ENCODE data around the gene DGKG. TPM values are rescaled to one million over a fixed set of nuclear protein-coding genes. Genes with fewer than 3 reads are reported as not detected.

Gene DGKG
- total and polyA plus RNA-seq, 10 of the 15 experiments (the other 5 are each of a cell fraction or from before 2014, with no cell fraction given) = 0.39 to 6.2 (median 4.7) TPM

DNA sequence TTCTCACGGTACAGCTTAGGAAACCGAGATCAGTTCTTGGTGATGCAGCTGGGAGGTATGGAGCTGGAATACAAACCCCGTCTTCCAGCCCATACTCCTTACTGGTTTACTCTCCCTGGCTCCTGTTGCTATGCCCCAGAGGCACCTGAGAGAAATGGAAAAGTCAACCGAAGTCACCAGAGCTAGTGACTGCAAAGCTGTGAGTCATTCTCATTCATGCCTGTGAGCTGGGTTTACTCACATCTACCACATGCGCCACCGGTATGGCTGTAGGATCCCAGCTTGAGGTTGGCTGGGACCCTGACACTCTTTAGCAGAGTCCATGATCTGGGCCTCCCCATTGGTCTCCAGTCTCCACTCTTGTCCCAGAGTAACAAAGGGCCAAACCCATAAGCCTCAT is 141.7 kb downstream of the DGKG start:
- CTCF ChIA-PET = interaction anchor here (0.9 to 2.4 kb wide), 6 partner anchors 17 to 277 kb away, joined by 3 to 10 read pairs (median 4); no protein-coding TSS in a partner anchor
- DNase-seq (ENCODE audit: low read depth, low spot score) (no peak), FAIRE-seq (no peak)
- TF ChIP-seq, protein P1, sequence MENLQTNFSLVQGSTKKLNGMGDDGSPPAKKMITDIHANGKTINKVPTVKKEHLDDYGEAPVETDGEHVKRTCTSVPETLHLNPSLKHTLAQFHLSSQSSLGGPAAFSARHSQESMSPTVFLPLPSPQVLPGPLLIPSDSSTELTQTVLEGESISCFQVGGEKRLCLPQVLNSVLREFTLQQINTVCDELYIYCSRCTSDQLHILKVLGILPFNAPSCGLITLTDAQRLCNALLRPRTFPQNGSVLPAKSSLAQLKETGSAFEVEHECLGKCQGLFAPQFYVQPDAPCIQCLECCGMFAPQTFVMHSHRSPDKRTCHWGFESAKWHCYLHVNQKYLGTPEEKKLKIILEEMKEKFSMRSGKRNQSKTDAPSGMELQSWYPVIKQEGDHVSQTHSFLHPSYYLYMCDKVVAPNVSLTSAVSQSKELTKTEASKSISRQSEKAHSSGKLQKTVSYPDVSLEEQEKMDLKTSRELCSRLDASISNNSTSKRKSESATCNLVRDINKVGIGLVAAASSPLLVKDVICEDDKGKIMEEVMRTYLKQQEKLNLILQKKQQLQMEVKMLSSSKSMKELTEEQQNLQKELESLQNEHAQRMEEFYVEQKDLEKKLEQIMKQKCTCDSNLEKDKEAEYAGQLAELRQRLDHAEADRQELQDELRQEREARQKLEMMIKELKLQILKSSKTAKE (IDR thresholded peaks at IDR 0.05; ENCODE audit: low read depth, poor library complexity, severe bottlenecking) = no peak
- TF ChIP-seq NBN (IDR thresholded peaks at IDR 0.05) = no peak
- TF ChIP-seq E2F4 (IDR thresholded peaks at IDR 0.05; ENCODE audit: low read depth, low read length) = no peak
- TF ChIP-seq CEBPB (IDR thresholded peaks at IDR 0.05; ENCODE audit: borderline replicate concordance in 1 of 2, low read depth in 2 of 2, low read length in 2 of 2) = no peak
- TF ChIP-seq TBL1XR1 (IDR thresholded peaks at IDR 0.05; ENCODE audit: low read depth, low read length) = no peak
- no peak for TF ChIP-seq STAT3 (IDR thresholded peaks at IDR 0.05; ENCODE audit: low read depth, low read length)
- TF ChIP-seq BCL3 (IDR thresholded peaks at IDR 0.05; ENCODE audit: borderline replicate concordance, insufficient read depth, low read depth, low read length, poor library complexity, severe bottlenecking) = no peak
- no peak for TF ChIP-seq ZNF24 (IDR thresholded peaks at IDR 0.05)
- TF ChIP-seq CTCF (IDR thresholded peaks at IDR 0.05 in 2 of 3, conservative IDR thresholded peaks at IDR 0.05 in 1 of 3; ENCODE audit: control insufficient read depth in 2 of 3, extremely low read depth in 1 of 3, insufficient read depth in 1 of 3, low read depth in 3 of 3, low read length in 3 of 3) = no peak
- no peak for TF ChIP-seq DPF2 (IDR thresholded peaks at IDR 0.05)
- TF ChIP-seq, protein P2, sequence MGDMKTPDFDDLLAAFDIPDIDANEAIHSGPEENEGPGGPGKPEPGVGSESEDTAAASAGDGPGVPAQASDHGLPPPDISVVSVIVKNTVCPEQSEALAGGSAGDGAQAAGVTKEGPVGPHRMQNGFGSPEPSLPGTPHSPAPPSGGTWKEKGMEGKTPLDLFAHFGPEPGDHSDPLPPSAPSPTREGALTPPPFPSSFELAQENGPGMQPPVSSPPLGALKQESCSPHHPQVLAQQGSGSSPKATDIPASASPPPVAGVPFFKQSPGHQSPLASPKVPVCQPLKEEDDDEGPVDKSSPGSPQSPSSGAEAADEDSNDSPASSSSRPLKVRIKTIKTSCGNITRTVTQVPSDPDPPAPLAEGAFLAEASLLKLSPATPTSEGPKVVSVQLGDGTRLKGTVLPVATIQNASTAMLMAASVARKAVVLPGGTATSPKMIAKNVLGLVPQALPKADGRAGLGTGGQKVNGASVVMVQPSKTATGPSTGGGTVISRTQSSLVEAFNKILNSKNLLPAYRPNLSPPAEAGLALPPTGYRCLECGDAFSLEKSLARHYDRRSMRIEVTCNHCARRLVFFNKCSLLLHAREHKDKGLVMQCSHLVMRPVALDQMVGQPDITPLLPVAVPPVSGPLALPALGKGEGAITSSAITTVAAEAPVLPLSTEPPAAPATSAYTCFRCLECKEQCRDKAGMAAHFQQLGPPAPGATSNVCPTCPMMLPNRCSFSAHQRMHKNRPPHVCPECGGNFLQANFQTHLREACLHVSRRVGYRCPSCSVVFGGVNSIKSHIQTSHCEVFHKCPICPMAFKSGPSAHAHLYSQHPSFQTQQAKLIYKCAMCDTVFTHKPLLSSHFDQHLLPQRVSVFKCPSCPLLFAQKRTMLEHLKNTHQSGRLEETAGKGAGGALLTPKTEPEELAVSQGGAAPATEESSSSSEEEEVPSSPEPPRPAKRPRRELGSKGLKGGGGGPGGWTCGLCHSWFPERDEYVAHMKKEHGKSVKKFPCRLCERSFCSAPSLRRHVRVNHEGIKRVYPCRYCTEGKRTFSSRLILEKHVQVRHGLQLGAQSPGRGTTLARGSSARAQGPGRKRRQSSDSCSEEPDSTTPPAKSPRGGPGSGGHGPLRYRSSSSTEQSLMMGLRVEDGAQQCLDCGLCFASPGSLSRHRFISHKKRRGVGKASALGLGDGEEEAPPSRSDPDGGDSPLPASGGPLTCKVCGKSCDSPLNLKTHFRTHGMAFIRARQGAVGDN (IDR thresholded peaks at IDR 0.05) = no peak
- TF ChIP-seq NFYA (IDR thresholded peaks at IDR 0.05; ENCODE audit: borderline replicate concordance, low read depth, low read length) = no peak
- no peak for TF ChIP-seq IRF4 (IDR thresholded peaks at IDR 0.05; ENCODE audit: low read depth, low read length)

More for the DNA sequence above, 141.7 kb downstream of the DGKG start:
- Histone ChIP-seq H3K27ac (ENCODE audit: control insufficient read depth, insufficient read depth) (no peak overlapping the region), H3K4me1 (ENCODE audit: control insufficient read depth, insufficient read depth, low read length) (peaks cover 29% of the 10 kb centered on the region), H3K9me3 (replicated peaks; ENCODE audit: control insufficient read depth, insufficient read depth, low read length) (no peaks in the 10 kb centered on the region), H3K4me3 (no peak overlapping the region), H3K36me3 (ENCODE audit: control insufficient read depth in 2 of 2, insufficient read depth in 2 of 2, low read length in 1 of 2) (no peaks in the 10 kb centered on the region), H2AFZ (ENCODE audit: control insufficient read depth, low read depth, low read length) (no peak overlapping the region), H3K4me2 (ENCODE audit: control insufficient read depth, insufficient read depth) (no peak overlapping the region), H3K79me2 (ENCODE audit: control insufficient read depth, insufficient read depth, low read length) (no peaks in the 10 kb centered on the region), H4K20me1 (ENCODE audit: control insufficient read depth, insufficient read depth) (no peaks in the 10 kb centered on the region), H3K9ac (ENCODE audit: control insufficient read depth, insufficient read depth, low read length) (no peak overlapping the region), H3K27me3 (replicated peaks in 1 of 2; ENCODE audit: control insufficient read depth in 2 of 2, insufficient read depth in 2 of 2, low read length in 1 of 2) (no peaks in the 10 kb centered on the region; a peak in 1 of 4 replicates)
- RAD21 ChIA-PET (ENCODE audit: unreplicated experiment) = interaction anchor here (0.9 to 3.1 kb wide), 3 partner anchors 16 to 21 kb away, joined by 3 to 10 read pairs (median 6); no protein-coding TSS in a partner anchor
- no TSS peak for BruUV-seq (replicated peaks)
- intact Hi-C loops (cut with micrococcal nuclease; ENCODE audit: unreplicated experiment) = no loop called here
- POLR2A ChIA-PET = no interaction called here
- SMC1A ChIA-PET (ENCODE audit: uncharacterized antibody, unreplicated experiment) = interaction anchor here (0.8 to 2.8 kb wide), 8 partner anchors 11 to 319 kb away, joined by 3 to 8 read pairs (median 4); no protein-coding TSS in a partner anchor
- no peak for ATAC-seq
- in situ Hi-C loops (cut with MboI) = no loop called here
- 69% methylated on average over 6 of the region's 6 CpGs for WGBS (ENCODE audit: insufficient coverage, insufficient replicate concordance, low lambda C conversion rate, missing lambda C conversion rate)
